ENCODE results near the gene TCF4.

DNA sequence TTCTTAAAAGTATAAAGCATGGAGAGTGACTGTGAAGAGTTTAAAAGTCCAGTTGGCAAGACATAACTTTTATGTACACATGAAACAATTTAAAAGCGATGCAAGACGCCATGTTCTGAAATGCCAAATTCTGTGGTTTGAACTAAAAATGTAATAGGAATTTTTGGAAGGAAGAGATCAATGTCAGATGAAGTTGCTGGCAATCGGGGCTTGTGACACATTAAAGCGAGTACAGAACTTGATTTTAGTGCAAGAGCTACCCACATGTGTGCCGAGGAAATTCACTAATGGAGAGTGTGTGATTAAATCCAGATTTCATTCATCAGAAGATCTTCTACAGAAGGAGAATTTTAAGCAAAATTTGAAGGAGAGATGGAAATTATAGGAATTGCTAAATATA, 408.6 kb downstream of the TCF4 start:
- TF ChIP-seq, protein P1, sequence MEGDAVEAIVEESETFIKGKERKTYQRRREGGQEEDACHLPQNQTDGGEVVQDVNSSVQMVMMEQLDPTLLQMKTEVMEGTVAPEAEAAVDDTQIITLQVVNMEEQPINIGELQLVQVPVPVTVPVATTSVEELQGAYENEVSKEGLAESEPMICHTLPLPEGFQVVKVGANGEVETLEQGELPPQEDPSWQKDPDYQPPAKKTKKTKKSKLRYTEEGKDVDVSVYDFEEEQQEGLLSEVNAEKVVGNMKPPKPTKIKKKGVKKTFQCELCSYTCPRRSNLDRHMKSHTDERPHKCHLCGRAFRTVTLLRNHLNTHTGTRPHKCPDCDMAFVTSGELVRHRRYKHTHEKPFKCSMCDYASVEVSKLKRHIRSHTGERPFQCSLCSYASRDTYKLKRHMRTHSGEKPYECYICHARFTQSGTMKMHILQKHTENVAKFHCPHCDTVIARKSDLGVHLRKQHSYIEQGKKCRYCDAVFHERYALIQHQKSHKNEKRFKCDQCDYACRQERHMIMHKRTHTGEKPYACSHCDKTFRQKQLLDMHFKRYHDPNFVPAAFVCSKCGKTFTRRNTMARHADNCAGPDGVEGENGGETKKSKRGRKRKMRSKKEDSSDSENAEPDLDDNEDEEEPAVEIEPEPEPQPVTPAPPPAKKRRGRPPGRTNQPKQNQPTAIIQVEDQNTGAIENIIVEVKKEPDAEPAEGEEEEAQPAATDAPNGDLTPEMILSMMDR (IDR thresholded peaks at IDR 0.05), result no peak
- TF ChIP-seq POLR2AphosphoS5 (IDR thresholded peaks at IDR 0.05; ENCODE audit: low read depth, low read length) (no peak), SIN3A (IDR thresholded peaks at IDR 0.05; ENCODE audit: borderline replicate concordance, insufficient read depth, low read depth, low read length) (no peak), TCF7L2 (IDR thresholded peaks at IDR 0.05; ENCODE audit: low read depth, low read length) (no peak)
- TF ChIP-seq, protein P2, sequence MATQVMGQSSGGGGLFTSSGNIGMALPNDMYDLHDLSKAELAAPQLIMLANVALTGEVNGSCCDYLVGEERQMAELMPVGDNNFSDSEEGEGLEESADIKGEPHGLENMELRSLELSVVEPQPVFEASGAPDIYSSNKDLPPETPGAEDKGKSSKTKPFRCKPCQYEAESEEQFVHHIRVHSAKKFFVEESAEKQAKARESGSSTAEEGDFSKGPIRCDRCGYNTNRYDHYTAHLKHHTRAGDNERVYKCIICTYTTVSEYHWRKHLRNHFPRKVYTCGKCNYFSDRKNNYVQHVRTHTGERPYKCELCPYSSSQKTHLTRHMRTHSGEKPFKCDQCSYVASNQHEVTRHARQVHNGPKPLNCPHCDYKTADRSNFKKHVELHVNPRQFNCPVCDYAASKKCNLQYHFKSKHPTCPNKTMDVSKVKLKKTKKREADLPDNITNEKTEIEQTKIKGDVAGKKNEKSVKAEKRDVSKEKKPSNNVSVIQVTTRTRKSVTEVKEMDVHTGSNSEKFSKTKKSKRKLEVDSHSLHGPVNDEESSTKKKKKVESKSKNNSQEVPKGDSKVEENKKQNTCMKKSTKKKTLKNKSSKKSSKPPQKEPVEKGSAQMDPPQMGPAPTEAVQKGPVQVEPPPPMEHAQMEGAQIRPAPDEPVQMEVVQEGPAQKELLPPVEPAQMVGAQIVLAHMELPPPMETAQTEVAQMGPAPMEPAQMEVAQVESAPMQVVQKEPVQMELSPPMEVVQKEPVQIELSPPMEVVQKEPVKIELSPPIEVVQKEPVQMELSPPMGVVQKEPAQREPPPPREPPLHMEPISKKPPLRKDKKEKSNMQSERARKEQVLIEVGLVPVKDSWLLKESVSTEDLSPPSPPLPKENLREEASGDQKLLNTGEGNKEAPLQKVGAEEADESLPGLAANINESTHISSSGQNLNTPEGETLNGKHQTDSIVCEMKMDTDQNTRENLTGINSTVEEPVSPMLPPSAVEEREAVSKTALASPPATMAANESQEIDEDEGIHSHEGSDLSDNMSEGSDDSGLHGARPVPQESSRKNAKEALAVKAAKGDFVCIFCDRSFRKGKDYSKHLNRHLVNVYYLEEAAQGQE (IDR thresholded peaks at IDR 0.05; ENCODE audit: insufficient read depth in 1 of 2, low read depth in 2 of 2, low read length in 1 of 2), result no peak

All from Panc1 (cell line).